VCaP (cell line): Measurements from ENCODE around the gene FBN2.

ENCODE experiments used
- H3K27ac ChIP-seq: fragments of 450-650 bp; 2 replicates; pipeline ENCODE4 v1.5.1; 2017
- CTCF ChIP-seq: fragments of 450-650 bp; conservative IDR thresholded peaks from 2 replicates; pipeline ENCODE4 v1.5.1; 2017; ENCODE audit warnings: mild to moderate bottlenecking, moderate library complexity

FBN2 gene

DNA sequence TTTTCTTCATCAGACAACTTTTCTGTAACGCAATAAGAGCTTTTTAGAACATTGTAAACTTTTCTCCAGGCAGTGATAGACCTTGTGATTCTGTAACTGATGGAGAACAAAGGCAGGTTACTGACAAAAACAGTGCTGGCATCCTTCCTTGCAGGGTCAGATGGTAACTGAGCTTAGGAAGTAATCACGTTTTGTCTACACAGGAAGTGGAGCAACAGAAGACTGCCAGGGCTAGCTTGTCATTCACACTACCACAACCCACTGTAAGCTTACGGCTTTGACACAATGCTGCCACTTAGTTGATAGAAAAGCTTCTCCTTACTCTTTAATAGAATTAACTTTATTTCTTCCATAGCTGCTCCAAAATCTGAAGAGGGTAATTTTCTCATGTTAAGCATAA, 46.8 kb downstream of the FBN2 start:
- no peak for TF ChIP-seq CTCF
- H3K27ac ChIP-seq: no peak overlapping the region

DNA sequence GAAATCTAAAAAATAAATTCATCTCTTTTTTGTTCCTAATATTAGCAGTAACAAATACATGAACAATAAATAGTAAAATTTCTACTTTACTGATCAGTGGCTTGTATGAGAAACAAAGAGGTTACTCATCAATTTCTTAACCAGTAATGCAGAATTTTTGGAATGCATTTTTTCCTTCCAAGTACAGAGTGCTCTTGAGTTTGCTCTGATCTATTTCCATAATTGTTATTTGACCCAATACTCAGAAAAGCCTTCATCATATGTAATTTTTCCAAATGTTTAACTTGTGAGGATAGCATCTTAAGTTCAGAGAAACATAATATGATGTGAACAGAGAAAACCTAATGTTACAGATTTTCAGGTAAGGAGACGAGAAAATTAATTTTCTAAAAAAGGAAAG, 47.3 kb downstream of the FBN2 start:
- H3K27ac ChIP-seq: no peak overlapping the region
- TF ChIP-seq CTCF: no peak

- no peak overlapping the region for H3K27ac ChIP-seq
- no peak for TF ChIP-seq CTCF
These were observed 51.0 kb downstream of the FBN2 start for GRCh38 chr5:128487041-128487440.

DNA sequence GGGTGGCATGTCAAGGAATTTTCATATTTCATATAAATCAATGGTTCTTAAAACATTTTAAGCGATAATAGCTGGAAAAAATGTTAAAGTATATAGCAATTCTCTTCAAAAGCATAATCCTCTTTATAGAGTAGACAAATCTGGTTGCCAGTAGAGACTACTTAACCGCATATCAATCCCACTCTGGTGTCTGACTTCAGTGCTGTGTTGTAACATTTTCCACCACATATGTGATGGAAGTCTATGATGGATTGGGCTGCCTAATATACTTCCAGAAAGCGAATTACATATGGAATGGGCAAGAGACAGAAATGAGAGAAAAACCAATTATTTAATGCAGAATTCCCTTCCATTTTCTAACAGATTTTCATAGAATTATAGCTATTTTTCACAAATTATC, 54.3 kb downstream of the FBN2 start:
- no peak overlapping the region for H3K27ac ChIP-seq
- no peak for TF ChIP-seq CTCF

- no peak overlapping the region for H3K27ac ChIP-seq
- TF ChIP-seq CTCF: no peak
These were observed 57.0 kb downstream of the FBN2 start for GRCh38 chr5:128480906-128481633.

- TF ChIP-seq CTCF: no peak
- no peak overlapping the region for H3K27ac ChIP-seq
These were observed 57.9 kb downstream of the FBN2 start for GRCh38 chr5:128480158-128480557.

DNA sequence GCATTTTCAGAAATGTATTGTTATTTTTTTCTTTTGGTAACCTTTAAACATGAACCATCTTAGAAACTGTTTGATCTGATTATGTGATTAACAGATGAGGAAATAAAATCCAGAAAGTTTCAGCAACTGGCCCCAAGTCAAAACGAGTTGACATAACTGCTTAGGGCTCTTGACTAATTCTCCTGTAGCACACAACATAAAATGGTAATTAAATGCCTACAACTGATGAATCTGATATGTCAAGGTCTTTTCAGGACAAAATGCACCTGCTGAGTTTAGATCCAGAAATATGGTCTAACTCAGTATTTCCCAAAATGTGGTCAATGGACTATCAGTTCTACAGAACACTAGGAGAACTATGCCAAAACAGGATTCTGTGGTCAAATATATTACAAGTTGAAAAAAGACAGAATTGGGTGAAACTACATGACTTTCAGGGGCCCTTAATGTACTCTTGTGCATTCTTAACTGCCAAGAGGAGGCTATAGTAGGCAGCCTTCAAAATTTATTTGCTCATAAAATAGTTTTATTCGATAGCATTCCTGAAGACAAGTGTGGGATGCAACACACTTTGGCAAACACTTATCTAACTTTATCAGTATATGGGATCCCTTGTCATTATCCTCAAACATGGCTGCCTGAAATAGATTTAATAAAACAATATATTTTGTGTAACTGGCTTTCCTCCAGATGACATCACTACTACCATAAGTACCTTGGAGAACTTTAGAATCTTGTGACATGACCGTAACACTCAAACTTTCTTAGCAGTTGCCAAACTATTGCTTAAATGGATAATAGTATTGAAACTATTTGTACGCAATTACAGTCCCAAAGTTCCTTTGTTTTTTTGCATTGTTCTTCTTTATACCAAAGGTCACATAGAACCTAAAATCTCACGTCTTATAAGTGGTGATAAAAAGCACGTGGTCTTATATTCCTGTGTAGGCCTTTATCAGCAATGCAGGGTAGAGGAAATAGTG, 59.4 kb downstream of the FBN2 start:
- H3K27ac ChIP-seq: no peak overlapping the region
- TF ChIP-seq CTCF: no peak
